Measurements from ENCODE around the gene THAP4. TPM values are rescaled to one million over a fixed set of nuclear protein-coding genes. Genes with fewer than 3 reads are reported as not detected.

Gene THAP4
- total RNA-seq = 31.4 and 34.4 TPM in 2 replicates

- intact Hi-C loops (cut with micrococcal nuclease) = loop anchor here (1.0 to 10.0 kb wide), 6 partner anchors 49 to 280 kb away; partner anchors contain the start of genes D2HGDH, DTYMK, FARP2 and ING5
These were observed at the start of gene THAP4, which contains the start of gene ATG4B for GRCh38 chr2:241637018-241637794. Gene THAP4, minus strand, starts transcription at chr2:241637158. Its CDS starts 141 bp downstream, at chr2:241637017. Gene ATG4B, plus strand, starts transcription at chr2:241637693. Its CDS starts 22 bp downstream, at chr2:241637715.

- intact Hi-C loops (cut with micrococcal nuclease) = loop anchor here (1.0 to 5.0 kb wide), 9 partner anchors 15 to 1119 kb away; partner anchors contain the start of genes ATG4B, FARP2, HDLBP and PPP1R7
These were observed 49.3 kb upstream of the THAP4 start for GRCh38 chr2:241686324-241686649.

GRCh38 chr2:241680827-241681599 lies 44.1 kb upstream of the THAP4 start:
- intact Hi-C loops (cut with micrococcal nuclease) = no loop called here

GRCh38 chr2:241680044-241680443 lies 43.1 kb upstream of the THAP4 start:
- intact Hi-C loops (cut with micrococcal nuclease) = no loop called here

GRCh38 chr2:241678784-241679540 lies 42.0 kb upstream of the THAP4 start:
- intact Hi-C loops (cut with micrococcal nuclease) = no loop called here

GRCh38 chr2:241678307-241678706 lies 41.3 kb upstream of the THAP4 start:
- intact Hi-C loops (cut with micrococcal nuclease) = no loop called here

- intact Hi-C loops (cut with micrococcal nuclease) = no loop called here
These were observed 40.4 kb upstream of the THAP4 start for GRCh38 chr2:241677392-241677791.

- intact Hi-C loops (cut with micrococcal nuclease) = no loop called here
These were observed 39.7 kb upstream of the THAP4 start for GRCh38 chr2:241676665-241677064.

- intact Hi-C loops (cut with micrococcal nuclease) = no loop called here
These were observed 38.9 kb upstream of the THAP4 start for GRCh38 chr2:241675885-241676284.

GRCh38 chr2:241673797-241674725 lies 37.1 kb upstream of the THAP4 start:
- intact Hi-C loops (cut with micrococcal nuclease) = no loop called here

GRCh38 chr2:241673189-241673663 lies 36.3 kb upstream of the THAP4 start:
- intact Hi-C loops (cut with micrococcal nuclease) = no loop called here

GRCh38 chr2:241672243-241673188 lies 35.6 kb upstream of the THAP4 start:
- intact Hi-C loops (cut with micrococcal nuclease) = no loop called here

- intact Hi-C loops (cut with micrococcal nuclease) = no loop called here
These were observed 34.7 kb upstream of the THAP4 start for GRCh38 chr2:241671457-241672240.

- intact Hi-C loops (cut with micrococcal nuclease) = no loop called here
These were observed 33.6 kb upstream of the THAP4 start for GRCh38 chr2:241670333-241671110.

GRCh38 chr2:241668839-241669238 lies 31.9 kb upstream of the THAP4 start:
- intact Hi-C loops (cut with micrococcal nuclease) = no loop called here

GRCh38 chr2:241668354-241668753 lies 31.4 kb upstream of the THAP4 start:
- intact Hi-C loops (cut with micrococcal nuclease) = no loop called here

GRCh38 chr2:241666627-241667400 lies 29.9 kb upstream of the THAP4 start:
- intact Hi-C loops (cut with micrococcal nuclease) = no loop called here

All from T-helper 2 cell treated with Interferon-gamma antibody and Interleukin-4, amounts not matched to agents 100 ng/mL and 5 ng/mL, for 36 hours (primary cell).